HG02759 (cell line): ENCODE results near the gene ZNF575.
A peak's percentile ranks its signal among the peaks of the same experiment; 100 is the strongest.

Experiments
- ATAC-seq: cut with Tn5 transposase; IDR thresholded peaks from one replicate; pipeline ENCODE4 v1.9.1; 2021; ENCODE audit warnings: mild to moderate bottlenecking, moderate library complexity; ENCODE audit not compliant: unreplicated experiment

The ZNF575 gene

DNA sequence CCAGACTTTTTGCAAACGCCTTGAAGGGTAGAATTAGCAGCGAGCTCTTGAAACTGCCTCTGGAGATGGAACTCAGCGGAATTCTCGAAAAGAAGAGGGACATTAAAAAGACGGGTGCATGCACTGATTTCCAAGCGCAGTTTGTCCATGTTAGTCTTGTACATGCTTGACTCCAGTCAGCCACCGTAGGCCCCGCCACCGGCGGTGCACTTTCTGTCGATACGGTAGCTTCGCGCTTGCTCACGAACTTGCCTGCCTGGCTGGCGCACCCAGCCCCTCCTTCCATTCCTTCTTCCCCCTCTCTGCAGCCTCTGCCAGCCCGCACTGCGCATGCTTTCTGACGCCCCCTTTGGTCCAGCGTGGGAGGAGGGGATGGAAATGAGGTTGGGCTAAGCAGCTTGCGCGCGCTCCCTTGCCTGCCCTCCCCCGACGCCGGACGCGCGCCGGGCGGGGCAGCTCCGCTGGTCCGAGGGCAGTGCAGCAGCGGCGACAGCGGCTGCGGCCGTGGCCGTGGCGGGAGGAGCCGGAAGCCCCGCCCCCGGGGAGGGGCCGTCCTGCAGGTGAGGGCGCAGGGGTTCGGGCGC lies at the start of gene ZNF575:
Gene ZNF575 (plus strand): TSS at position 227 of the 584 bp plus-strand sequence. CDS start 1,235 bp downstream, outside the sequence.
- ATAC-seq: peak; percentile 66

DNA sequence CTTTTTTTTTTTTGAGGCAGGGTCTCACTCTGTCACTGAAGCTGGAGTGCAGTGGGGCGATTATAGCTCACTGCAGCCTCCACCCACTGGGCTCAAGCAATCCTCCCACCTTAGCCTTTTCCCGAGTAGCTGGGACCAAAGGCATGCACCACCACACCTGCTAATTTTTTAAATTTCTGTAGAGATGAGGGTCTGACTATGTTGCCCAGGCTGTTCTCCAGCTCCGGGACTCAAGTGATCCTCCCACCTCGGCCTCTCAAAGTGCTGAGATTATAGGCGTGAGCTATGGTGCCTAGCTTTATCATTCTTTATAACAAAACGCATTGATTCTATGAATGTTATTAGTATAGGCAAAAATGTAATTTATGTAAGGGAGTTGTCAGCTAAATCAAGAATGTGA lies 49.7 kb upstream of the ZNF575 start:
- no peak for ATAC-seq

GRCh38 chr19:43485951-43486350 lies 47.0 kb upstream of the ZNF575 start:
- ATAC-seq: no peak

DNA sequence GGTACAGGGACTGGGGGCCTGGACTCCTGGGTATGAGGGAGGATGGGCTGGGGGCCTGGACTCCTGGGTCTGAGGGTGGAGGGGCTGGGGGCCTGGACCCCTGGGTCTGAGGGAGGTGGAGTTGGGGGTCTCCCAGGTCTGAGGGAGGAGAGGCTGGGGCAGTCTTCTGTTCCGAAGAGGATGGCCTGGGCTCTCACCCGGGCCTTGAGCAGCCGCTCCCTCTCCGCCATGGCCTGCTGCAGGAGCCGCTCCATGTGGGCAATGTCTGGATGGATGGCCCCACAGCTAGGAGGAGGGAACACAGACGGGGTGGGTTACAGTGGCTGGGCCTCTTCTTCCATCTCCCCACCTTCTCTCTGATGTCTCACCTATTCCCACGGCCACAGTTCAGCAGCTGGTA lies 46.6 kb upstream of the ZNF575 start:
- ATAC-seq: no peak

- ATAC-seq: no peak
These were observed 44.8 kb upstream of the ZNF575 start for GRCh38 chr19:43488179-43488578.

DNA sequence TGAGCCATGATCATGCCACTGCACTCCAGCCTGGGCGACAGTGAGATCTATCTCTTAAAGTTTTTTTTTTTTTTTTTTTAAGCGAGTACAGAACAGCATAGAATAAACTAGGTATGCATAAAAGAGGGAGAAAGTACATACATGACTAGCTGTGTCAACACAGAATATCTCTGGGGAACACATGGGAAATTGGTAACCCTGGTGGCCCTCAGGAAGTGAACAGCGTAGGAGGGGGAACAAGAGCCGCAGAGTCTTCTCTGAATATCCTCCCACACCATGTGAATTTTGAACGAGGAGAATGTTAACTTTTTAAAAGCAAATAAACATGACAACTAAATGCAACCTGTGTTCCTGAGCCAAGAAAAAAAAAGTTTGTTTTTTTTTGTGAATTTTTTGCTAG lies 43.7 kb upstream of the ZNF575 start:
- ATAC-seq: no peak

GRCh38 chr19:43489979-43490599 lies 42.9 kb upstream of the ZNF575 start:
- no peak for ATAC-seq

- ATAC-seq: no peak
These were observed 42.2 kb upstream of the ZNF575 start for GRCh38 chr19:43490759-43491158.

GRCh38 chr19:43495082-43495481 lies 37.9 kb upstream of the ZNF575 start:
- no peak for ATAC-seq

- no peak for ATAC-seq
These were observed 36.0 kb upstream of the ZNF575 start for GRCh38 chr19:43496960-43497359.

GRCh38 chr19:43498233-43498842 lies 34.6 kb upstream of the ZNF575 start:
- no peak for ATAC-seq

DNA sequence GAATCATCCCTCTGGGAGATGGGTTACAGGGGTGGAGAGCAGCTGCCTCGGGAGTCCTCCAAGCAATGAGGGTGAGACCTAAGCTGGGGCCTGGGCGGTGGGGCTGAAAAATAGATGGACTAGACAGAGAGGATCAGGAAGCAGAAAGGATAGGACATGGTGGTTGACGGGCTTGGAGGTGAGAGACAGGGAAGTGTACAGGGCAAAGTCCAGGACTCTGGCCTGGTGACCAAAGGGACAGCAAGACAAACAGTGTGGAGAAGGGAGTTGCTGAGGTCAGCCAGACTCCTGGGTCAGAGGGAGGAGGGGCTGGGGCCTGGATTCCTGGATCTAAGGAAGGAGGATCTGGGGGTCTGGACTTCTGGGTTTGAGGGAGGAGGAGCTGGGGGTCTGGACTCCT lies 33.9 kb upstream of the ZNF575 start:
- no peak for ATAC-seq

- no peak for ATAC-seq
These were observed 31.1 kb upstream of the ZNF575 start for GRCh38 chr19:43501661-43502418.

DNA sequence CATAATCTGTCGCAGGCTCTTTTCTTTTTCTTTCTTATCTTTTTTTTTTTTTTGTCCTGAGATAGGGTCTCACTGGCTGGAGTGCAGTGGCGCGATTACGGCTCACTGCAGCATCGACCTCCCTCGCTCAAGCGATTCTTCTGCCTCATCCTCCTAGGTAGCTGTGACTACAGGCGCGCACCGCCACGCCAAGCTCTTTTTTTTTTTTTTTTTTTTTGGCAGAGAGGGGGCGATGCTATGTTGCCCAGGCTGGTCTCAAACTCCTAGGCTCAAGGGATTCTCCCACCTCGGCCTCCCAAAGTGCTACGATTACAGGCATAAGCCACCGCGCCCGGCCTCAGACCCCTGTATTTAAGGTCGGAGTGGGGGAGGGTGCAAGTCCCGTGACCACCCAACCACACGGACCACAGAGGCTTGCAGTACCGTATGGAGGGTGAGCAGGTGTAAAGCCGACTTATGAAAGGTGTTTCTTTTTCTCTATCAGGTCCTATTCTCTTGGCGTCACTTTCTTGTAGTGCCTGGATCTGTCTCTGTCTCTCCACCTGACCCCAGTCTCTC lies 30.5 kb upstream of the ZNF575 start:
- no peak for ATAC-seq

DNA sequence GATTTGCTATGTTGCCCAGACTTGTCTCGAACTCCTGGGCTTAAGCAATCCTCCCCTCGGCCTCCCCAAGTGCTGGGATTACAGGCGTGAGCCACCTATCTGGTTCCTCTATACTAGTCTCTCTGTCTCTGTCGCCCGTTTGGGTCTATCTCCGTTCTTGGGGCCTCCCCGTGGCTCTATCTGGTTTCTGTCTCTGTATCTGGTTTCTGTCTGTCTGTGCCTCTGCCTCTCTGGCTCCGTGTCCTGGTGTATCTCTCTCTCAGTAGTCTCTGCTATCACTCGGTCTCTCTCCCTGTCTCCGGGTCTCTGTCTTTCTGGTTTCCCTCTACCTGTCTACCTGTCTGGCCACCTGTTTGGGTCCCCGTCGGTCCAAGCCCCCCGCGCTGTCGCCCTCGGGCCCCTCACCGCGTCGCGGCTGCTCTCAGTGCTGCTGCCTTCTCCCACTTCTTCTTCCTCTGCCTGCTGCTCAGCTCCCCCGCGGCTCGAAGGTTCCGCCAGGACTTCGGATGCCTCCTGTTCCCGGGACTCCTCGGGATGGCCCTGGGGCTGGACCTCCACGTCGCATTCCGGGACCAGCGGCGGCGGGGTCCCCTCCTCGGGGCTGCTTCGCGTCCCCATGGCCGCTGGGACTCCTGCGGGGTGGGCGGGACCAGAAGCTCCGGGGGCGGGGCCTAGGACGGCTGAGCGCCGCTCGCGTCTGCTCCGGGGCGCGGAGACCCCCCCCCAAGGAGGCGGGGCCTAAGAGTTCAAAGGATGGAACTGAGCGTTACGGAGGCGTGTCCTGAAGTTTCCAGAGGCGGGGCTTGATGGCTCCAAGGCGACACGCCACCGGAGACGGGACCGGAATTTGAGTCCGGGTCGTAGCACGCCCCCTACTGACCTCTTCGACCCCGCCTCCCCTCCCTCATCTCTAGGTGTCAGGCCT lies 29.2 kb upstream of the ZNF575 start:
- ATAC-seq: peak; percentile 86

GRCh38 chr19:43504426-43505185 lies 28.4 kb upstream of the ZNF575 start, which contains the start of gene PHLDB3:
Gene PHLDB3 (minus strand): TSS chr19:43504746. CDS start chr19:43504118, 628 bp downstream.
- ATAC-seq: peak; percentile 24

DNA sequence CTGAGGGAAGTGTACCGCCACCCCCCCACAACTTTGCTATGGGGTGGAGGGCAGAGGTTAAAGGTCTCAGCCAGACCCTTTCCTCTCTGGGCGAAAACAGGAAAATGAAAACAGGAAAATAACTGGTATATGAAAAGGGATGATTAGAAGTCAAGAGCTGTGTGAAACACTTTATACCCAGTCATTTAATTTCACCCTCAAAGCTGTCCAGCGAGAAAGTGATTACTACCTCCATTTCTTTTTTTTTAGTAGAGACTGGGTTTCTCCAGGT lies 27.9 kb upstream of the ZNF575 start:
- no peak for ATAC-seq

DNA sequence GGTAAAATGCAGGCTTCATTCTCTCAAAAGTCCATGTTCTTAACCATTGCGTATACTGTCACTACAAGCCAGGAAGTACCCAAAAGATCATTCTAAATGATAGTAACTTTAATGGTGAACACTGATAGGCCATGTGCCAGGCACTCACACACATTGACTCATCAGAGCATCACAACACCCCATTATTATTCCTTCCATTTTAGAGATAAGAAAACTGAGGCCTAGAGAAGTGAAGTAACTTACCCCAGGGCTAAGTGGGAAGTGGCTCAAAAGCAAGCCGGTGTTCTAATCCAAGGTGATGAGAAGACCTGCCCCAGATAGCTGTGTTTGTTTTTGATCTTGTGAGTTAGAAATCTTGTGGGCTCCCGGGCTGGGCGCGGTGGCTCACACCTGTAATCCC lies 27.0 kb upstream of the ZNF575 start:
- no peak for ATAC-seq

DNA sequence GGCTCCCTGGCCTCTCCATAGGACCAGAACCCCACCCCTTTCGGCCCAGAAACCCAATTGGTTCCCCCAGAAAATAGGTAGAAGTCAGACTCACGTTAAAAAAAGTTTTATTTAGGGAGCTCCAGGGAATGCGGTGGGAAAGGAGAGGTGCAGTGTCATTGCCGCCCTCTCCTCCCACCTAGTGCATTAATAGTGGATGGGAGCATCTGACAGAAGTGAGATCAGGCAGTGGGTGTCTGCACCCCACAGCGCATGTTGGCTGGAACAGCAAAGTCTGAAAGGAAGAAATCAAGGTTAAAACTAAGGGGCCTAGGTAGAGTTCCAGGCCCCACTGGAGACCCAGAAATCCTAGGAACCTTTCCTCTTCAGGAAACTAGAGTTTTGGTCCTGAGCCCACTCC lies 26.4 kb upstream of the ZNF575 start:
- no peak for ATAC-seq

GRCh38 chr19:43507880-43508279 lies 25.1 kb upstream of the ZNF575 start:
- ATAC-seq: no peak
